GM21515 (cell line): ENCODE results near the gene IRF1.

Experiments used
- ATAC-seq: cut with Tn5 transposase; IDR thresholded peaks from one replicate; pipeline ENCODE4 v1.9.1; 2021; ENCODE audit not compliant: unreplicated experiment

Gene IRF1

DNA sequence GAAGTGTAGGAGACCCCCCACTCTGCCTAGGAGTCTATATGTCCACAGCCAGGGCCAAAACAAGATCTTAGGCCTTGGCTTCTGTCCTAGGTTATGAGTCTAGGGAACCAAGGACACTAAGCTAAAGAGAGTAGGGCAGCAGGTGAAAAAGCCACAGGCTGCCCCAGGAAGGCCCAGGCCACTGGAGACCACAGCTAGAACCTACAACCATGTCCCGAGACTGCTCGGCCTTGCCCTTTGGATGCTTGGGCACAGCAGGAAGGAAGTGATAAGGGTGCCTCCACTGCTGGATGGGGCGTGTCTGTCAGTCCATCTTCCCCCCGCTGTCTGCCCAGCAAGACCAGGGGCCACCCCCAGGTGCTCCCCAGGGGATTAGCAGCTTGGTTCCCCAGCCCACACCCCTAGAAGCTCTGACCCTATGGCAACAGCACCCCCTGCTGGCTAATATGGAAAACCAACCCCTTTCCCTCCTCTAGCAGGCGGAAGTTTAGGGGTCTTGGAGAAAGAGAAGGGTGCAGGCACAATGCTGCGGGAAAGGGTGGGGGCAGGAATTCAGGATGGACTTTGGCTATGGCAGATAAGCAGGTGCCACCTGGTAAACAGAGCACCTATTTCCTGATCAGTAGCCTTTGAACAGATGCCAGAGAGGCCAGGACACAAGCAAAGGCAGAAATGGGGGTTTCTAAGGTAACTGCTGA is 10.5 kb upstream of the IRF1 start:
- ATAC-seq = no peak

DNA sequence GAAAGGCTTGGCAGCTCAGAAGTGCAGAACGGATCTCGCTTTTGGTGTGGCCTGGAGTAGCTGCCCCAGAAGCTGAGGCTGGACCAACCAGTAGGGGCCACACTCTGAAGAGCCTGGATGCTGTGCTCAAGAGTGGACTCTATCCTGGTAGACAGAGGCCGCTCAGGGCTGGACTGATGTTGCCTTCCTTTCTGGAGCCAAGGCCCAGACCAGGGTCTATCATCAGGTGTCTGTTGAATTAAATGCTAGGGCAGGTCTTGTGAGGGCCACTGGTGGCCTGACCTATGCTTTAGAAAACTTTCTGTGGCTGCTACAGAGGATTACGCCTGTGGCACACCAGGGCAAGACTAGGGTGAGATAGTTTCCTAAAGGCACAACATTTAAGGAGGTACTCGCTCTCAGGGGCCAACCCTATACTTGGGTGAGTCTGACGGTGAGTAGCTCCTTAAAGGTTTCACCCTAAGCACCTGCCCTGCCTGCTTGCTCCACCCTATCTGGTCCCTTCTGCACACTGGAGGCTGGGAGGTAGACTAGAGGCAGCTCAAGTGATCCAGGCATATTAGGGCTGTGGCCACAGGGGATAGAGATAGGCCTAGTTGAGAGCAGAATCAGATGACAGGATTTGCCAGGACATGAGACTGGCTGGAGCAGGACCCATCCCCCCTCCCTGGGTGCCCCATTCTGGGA is 9.8 kb upstream of the IRF1 start:
- ATAC-seq = no peak

DNA sequence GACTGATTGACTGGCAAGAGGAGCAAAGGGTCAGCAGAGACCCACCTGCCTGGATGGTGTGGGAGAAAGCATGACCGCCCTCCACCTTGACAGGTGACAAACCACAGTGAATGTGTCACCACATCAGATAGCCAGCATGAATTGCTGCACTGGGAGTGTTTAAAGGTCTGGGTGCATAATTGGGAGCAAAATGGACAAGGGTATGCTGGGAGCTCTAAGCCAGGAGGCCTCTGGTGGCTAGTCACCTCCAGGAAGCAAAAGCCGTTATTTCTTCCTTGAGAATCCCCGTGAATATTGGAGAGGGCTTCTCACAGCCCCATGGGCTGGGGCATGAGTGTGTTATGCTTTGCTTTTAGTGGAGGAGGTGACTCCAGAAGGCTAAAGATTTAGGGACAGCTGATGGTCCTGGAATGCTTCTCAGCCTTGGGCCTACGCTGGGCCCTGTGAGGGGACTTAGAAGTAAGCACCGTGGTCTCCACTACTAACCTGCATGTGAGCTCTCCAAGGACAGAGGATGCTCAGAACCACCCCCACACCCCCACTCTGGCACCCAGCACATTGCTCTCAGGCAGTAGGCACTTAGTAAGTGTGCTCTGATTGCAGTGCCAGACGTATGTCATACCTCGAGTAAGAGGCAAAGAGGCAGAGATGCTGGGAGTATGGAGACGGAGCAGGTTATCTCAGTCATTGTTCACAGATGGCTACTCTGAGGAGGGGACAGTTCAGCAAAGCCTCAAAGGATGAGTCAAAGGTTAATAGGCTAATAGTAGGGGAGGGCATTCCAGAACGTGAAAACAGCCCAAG is 9.1 kb upstream of the IRF1 start:
- ATAC-seq = no peak

DNA sequence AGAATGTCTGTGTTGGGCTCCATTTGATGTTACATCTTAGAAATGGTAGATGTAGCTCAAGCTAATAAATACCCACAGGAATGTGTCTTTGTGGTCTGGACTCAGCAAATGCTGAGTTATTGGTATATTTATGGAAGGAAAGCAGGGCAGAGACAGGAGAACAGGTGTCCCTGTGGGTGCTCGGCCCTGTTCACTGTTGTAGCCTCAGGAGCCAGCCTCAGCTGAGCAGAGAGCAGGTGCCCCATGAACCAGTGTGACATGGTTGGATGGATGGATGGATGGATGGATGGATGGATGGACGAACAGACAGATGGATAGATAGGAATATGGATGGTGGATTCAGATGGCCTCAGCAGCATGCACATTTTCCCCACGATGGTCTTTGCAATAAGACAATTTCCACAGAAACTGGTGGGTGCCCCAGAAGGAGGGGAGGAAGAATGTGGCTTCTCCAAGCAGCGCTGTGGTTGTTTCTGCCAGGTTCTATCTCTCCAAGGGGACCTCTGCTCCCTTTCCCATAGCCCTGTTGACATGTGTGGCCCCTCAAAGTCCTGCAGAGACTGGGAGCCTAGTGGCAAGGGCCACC is 8.2 kb upstream of the IRF1 start:
- no peak for ATAC-seq

DNA sequence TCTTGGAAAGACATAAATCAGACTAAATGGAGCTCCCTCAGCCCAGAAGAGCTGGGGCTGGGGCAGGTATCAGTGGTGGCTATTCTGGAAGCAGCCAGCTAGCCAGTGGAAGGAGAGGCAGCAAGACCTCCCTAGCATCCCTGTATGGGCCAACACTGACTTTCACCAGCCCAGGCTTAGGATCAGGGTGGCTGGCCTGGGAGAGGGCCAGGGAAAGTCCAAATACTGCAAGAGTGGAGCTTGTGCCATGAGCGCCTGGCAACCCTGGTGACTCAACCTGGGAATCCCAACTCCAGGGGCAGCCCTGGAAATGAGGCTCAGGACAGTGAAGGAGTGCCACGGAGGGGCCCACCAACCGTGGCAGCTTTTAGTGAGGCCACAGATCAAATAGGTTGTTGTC is 7.6 kb upstream of the IRF1 start:
- no peak for ATAC-seq

DNA sequence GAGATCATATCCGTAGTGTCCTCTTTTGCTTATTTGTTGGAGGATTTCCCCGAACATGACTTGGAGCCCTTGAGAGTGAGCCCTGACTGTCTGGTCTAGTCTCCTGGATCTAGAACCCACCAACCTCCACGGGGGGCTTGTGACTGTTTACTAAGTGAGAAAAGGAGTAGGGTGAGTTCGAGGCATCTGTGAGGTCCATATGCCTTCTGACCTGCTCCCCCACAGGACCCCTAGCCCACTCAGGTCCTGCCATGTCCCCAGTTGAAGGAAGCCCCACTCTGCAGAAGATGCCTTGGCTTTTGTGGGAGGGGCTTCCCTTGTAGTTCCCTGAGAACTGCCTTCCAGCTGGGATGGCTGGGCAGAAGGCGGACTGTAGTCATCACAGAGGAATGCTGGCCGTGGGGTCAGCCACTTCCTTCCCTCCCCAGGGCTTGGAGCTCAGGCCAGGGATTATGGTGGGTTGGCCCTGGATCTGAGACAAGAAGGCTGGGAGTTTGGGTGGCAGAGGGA is 7.0 kb upstream of the IRF1 start:
- no peak for ATAC-seq

DNA sequence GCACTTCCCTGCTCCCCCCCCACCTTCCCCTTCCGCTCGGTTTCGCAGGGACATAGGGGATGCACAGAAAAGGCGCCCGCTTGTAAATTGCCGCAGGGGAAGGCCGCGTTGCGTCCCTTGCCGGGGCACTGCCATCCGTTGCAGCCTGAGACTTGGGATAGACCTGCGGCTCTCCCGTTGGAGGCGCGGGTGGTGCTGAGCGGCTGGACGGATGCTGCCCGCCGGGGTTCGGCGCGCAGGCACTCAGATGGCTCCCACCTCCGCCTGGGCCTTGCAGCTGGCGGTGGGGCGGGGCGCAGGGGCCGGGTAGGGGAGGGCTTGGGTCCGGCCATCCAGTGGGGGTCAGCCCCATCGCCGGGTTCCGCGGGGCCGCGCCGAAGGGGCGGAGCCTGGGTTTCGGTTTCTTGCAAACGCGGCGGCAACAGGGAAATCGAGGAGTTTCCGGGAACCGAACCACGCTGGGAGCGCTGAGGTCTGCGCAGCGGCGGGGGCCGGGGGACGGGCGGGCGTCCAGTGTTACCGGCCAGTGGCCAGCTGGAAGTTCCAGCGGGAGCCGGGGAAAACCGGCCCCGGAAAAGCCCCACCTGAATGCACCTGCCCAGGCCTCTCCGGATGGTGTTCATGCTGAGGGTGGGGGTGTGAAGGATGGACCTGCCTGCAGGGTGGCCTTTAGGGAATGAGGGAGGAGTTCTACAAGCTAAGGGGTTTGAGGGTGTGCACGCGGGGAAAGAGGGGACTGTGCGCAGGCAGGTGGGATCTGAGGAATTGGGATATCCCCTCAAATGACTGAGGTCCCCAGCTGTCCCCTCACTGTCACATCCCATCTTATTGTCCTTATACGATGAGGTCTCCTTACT is 6.3 kb upstream of the IRF1 start:
- ATAC-seq = peak; percentile 44

DNA sequence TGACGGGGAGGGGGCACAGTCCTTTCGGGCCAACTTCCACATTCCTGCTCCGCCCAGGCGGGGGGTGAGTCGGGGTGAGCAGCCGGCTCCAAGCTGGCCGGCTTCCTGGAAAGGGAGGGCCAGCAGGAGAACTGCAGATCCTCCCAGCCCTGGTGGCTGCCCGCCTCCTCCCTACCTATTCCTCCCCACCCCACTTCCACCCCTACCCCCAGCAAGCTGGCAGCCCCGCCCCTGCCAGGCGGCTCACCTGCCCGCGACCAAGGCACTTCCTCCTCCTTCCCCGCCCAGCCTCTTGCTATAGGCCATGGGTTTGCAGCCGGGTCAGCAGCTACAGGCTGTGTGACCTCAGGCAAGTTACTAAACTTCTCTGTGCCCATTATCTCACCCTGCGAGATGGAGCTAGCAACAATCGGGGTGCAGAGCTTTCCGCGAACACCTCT is 5.6 kb upstream of the IRF1 start:
- peak; percentile 28 for ATAC-seq

DNA sequence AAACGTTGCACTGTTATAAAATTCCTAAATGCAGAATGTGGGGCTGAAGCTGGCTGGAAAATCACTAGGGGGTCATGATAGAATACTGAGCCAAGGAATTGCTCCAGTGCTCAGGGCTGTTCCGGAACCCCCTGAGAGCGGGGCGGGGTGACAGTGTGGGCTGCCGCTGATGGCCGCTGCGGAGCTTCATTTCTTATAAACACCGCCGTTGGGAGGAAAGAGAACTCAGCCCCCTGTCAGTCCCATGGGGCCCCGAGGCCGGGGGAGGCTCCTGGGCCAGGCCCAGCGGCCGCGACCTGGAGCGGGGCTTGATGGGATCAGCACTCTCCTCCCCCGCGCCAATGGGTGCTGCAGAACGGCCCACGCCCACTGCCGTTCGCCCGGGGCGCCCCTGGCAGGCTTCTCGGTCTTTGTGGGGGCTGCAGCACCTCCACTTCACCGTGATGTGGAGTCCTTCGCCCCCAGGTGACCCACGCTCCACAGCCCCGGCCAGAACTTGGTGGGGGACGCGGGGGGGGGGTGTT is 5.2 kb upstream of the IRF1 start:
- ATAC-seq = peak; percentile 26

DNA sequence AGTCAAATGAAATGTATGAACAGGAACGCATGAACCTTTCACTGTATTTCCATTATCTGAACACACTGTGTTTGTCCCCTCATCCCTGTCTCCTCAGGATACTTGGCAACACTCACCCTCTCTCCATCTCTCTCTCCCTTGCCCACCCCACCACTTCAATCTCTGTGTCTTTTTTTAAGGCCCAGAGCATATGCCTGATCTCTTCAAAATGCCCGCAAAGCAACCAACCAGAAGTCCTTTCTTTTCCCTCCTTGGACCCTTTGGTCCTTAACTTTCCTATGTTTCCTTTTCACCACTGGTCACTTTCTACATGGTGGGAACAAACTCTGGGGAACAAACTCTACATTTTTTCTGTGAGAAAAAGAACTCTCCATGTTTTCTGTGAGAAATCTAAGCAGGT is 3.2 kb upstream of the IRF1 start:
- no peak for ATAC-seq

DNA sequence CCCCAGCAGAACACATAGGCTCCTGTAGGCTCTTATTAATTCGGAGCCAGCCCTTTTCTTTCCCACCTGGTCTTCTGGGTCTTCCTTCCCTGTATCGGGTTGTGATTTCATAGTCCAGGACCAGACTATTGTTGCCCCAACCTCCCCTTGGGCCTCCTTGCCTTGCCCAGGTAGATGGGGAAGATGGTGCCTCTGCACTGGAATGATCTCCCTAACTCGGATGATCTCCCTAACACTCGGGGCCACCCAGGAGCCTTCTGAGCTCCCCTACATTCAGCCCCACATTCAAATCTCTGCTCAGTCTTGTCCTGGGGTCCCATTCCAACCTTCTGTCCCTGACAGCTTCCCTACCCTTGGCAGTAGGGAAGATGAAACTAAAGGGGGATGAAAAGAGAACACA is 2.7 kb upstream of the IRF1 start:
- no peak for ATAC-seq

DNA sequence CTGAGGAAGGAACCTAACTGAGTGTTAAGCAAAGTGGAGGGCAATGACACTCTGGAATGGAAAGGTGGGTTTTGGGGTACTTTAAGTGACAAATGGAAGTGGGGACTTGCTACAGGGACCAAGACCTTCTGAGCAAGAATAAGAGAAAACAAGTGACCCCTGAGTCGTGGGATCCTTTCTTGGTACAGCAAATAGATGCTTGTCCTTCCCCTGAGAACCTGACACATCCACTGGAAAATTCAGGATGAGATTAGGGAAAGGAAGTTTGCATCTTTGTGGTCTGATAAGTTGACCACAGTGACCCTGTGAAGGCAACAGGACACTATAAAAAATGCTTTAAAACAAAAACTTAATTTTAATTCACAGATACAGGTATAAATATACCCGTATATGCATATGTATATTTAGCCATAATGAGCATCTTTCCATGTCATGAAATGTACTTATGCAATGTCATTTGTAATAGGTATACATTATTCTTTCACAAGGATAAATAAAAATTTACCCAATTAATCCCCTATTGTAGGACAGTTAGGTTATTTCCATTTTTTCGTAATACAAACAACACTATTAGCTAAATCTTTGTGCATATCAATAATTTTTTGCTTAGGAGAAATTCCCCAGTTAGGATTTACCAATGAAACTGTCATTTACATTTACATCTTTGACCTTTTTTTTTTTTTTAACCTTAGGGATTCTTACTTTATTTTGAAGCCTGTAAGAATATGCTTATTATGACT is 2.0 kb upstream of the IRF1 start:
- ATAC-seq = no peak

DNA sequence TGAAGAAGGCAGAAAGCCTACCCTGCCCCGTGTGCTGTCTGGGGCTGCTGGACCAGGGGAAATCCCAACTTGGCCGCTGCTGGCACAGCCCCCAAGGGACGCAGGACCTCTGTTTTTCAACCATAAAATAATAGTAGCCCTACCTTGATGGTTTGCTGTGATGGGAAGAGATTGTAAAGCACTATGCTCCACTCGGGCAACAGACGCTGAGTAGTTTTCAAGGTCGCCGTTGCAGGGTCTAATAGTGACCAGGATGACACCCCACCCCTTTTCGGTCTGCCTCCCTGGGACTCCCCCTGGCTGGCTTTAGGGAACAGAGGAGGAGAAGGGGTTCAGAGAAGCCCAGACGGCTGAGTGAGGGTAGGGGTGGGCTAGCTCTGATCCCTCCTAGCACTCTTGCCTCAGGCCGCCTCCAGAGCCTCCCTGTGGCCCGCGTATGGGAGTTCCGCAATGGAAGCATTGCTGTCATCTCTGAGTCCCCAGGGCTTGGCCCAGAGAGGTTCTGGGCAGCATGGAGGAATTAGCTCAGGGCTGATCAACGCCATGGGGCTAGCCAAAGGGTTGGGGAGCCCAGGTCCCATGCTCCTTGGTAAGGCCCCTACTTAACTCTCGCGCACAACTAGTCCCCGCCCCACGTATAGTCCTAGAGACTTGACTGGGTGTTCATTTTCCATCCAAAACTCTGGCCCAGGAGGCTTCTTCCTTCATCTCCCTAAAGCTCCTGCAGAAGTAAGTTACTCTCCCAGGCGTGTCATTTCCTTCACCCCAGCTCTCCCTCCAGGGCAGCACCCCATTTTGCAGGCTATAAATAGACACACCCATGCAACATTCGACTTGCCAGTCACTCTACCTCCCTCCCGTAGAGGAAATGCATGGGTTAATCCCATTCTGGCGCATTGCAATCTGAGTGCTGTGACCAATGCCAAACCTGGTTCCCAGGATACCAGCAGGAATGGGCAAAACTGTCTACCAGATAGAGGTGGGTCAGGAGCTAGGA is 1.1 kb upstream of the IRF1 start:
- peak; percentile 17 for ATAC-seq

DNA sequence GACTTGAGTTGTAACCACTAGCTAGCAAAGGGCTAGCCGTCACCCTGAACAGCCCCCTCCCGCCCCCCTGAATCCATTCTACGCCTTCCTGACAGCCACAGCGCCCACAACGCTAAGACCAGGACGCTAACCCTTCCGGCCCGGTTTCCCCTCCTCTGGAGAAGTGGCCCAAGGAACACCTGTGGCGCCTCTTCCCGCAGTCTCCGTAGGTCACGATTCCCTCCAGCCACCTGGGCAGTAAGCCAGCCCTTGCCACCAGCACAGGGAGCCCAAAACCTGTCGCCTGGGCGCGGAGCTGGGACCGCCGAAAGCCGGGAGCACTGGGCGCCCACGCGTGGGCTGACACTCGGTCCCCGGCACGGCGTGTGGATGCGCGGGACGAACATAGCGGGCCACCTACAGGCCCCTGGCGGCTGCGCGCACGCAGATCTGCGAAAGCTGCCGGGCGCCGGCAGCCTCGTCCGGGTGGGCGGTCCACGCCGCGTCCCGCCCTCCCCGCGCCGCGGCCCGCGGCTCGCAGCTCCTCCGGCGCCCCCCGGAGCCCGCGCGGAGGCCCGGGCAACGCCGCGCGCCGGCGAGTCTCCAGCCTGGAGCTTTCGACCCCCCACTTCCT is 596 bp downstream of the IRF1 start:
- ATAC-seq = peak; percentile 19

DNA sequence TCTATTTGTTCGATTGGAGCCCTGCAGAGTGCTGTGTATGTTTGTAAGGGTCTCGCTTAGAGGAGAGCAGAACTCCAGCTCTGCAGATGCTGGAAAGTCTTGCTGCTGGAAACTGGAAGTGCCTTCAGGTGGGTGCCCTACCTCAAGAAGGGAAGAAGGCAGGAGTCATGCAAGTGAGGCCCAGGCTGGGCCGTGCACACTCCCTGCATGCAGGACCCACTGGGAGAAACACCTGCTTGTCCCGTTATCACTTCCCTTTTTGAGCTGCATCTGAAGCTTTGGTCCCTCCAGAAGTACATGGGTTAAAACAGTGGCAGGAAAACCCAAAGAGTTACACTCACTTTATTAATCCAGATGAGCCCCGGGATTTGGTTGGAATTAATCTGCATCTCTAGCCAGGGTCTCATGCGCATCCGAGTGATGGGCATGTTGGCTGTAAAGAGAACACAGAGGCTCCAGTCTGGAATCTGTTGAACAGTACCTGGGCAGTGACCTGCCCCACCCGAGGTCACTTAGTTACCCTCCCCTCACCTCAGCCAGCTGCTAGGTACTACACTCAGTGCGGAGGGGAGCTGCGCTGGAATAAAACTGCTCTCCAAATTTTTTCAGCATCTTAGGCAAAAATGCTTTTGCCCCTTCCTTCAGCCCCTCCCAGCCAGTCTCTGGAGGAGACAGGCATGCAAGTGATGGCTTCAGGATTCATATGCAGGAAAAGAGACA is 1.4 kb downstream of the IRF1 start:
- ATAC-seq = no peak

DNA sequence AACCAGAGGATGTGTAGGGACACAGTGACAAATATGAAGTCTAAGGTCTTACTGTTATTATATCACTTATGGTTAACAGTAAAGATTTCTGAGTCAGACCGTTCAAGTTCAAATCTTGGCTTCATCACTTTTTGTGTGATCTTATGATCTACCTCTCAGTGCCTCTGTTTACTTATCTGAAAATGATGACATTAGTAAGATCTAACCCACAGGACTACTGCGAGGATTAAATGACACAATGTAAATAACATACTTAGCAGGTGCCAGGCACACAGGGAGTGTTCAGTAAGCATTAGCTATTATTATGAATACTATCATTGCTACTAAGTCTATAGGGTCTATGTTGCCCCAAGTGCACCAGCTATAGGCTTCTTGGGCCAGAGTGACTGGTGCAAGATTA is 2.0 kb downstream of the IRF1 start:
- no peak for ATAC-seq

DNA sequence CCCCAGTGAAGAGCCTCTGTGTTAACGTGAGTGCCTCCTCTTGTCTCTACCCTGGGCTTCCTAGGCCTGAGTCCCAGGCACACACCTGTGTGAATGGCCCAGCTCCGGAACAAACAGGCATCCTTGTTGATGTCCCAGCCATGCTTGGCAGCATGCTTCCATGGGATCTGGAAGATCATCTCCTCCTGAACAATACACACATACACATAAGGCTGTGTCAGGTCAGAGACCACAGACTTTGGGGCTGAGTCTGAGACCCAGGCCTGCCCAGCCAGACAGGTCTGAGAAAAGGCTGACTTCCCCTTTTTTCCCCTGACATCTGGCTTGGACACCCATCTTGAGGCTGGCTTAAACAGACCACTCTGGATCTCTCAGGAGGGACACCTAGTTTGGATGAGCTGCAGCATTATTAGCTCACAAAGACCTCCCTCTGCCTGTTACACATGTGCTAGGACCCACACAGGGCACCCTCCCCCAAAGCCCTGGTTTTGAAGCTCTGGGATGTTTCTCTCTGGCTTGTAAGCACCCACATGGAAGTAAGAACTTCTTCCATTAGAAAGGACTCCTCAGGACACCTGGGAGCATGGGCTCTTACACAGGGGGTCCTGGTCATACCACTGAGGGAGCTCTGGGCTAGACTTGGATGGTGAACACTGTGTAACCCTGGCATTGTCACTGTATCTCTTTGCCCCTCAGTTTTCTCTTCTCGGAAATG is 2.6 kb downstream of the IRF1 start:
- no peak for ATAC-seq
